ENCODE results near the gene MCEE. TPM values are rescaled to one million over a fixed set of nuclear protein-coding genes. Genes with fewer than 3 reads are reported as not detected.
A peak's percentile ranks its signal among the peaks of the same experiment; 100 is the strongest.
"Not testable (repeated sequence)": the region's sequence is repeated elsewhere in the genome, so short reads cannot be mapped to it uniquely, and the experiment has no call there.

MCEE gene
- total and polyA plus RNA-seq, 2 donors, result 18.0 to 28.9 TPM

DNA sequence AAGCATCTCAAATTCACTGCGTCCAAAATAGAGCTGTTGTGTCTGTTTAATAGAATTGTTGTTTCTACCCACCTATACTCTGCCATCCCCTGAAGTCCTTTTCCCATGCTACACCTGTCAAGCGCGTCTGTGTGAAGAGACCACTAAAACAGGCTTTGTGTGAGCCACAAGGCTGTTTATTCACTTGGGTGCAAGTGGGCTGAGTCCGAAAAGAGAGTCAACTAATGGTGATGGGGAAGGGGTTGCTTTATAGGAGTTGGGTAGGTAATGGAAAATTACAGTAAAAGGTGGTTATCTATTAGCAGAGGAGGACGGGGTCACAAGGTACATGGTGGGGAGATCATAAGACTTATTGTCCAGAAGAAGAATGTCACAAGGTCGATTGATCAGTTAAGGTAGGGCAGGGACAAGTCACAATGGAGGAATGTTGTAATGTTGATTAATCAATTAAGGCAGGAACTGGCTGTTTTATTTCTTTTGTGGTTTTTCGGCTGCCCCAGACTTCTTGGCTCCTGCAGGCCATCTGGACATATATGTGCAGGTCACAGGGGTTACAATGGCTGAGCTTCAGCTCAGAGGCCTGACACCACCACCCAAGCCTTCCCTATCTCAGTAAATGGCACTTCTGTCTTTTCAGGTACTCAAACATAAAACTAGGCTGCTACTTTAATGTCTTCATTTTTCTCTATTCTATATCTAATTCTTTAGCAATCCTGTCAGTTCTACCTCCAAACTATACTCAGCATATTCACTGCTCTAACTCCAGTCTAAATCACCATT lies 1.5 kb upstream of the MCEE start:
- not testable (repeated sequence) for H3K9me3 ChIP-seq (ENCODE audit: control insufficient read depth in 2 of 2, insufficient read depth in 1 of 2, low read length in 1 of 2); H3K27me3 ChIP-seq (ENCODE audit: control insufficient read depth in 2 of 2, insufficient read depth in 1 of 2, low read length in 1 of 2); DNase-seq (ENCODE audit: low read depth in 6 of 9, low spot score in 9 of 9); H3K27ac ChIP-seq (ENCODE audit: low read depth in 1 of 2, low read length in 1 of 2); H3K4me1 ChIP-seq (ENCODE audit: control insufficient read depth in 2 of 2, insufficient read depth in 2 of 2, low read length in 2 of 2)
- peak overlapping the region; percentile 84 to 92 for H3K4me3 ChIP-seq (ENCODE audit: low read length in 2 of 2)
- 83% methylated on average over 7 of the region's 7 CpGs for WGBS
- peaks cover 18 to 22% of the 10 kb centered on the region in 2 donors for H3K36me3 ChIP-seq (ENCODE audit: control insufficient read depth in 2 of 2, insufficient read depth in 2 of 2, low read length in 1 of 2)

GRCh38 chr2:71130905-71131244 lies 846 bp upstream of the MCEE start:
- no peaks in the 10 kb centered on the region for H3K9me3 ChIP-seq (ENCODE audit: control insufficient read depth in 2 of 2, insufficient read depth in 1 of 2, low read length in 1 of 2)
- peaks cover 13 to 15% of the 10 kb centered on the region in 2 donors for H3K36me3 ChIP-seq (ENCODE audit: control insufficient read depth in 2 of 2, insufficient read depth in 2 of 2, low read length in 1 of 2)
- peak overlapping the region; percentile 84 to 92 for H3K4me3 ChIP-seq (ENCODE audit: low read length in 2 of 2)
- no peaks in the 10 kb centered on the region for H3K27me3 ChIP-seq (ENCODE audit: control insufficient read depth in 2 of 2, insufficient read depth in 1 of 2, low read length in 1 of 2)
- no peak for DNase-seq (ENCODE audit: low read depth in 6 of 9, low spot score in 9 of 9)
- peak overlapping the region in 1 of 2 donors; percentile 87 for H3K27ac ChIP-seq (ENCODE audit: low read depth in 1 of 2, low read length in 1 of 2)
- peaks cover 6 to 8% of the 10 kb centered on the region in 2 donors for H3K4me1 ChIP-seq (ENCODE audit: control insufficient read depth in 2 of 2, insufficient read depth in 2 of 2, low read length in 2 of 2)
- WGBS, result 0% methylated on average over 4 of the region's 4 CpGs

GRCh38 chr2:71129902-71130151 lies 202 bp downstream of the MCEE start:
- H3K4me3 ChIP-seq (ENCODE audit: low read length in 2 of 2), result peak overlapping the region; percentile 84 to 92
- peaks cover 6 to 8% of the 10 kb centered on the region in 2 donors for H3K4me1 ChIP-seq (ENCODE audit: control insufficient read depth in 2 of 2, insufficient read depth in 2 of 2, low read length in 2 of 2)
- no peak for DNase-seq (ENCODE audit: low read depth in 6 of 9, low spot score in 9 of 9)
- H3K9me3 ChIP-seq (ENCODE audit: control insufficient read depth in 2 of 2, insufficient read depth in 1 of 2, low read length in 1 of 2), result no peaks in the 10 kb centered on the region
- H3K27me3 ChIP-seq (ENCODE audit: control insufficient read depth in 2 of 2, insufficient read depth in 1 of 2, low read length in 1 of 2), result no peaks in the 10 kb centered on the region
- peak overlapping the region; percentile 87 to 93 for H3K27ac ChIP-seq (ENCODE audit: low read depth in 1 of 2, low read length in 1 of 2)
- under 1% methylated on average over 17 of the region's 17 CpGs for WGBS
- peaks cover 5 to 10% of the 10 kb centered on the region in 2 donors for H3K36me3 ChIP-seq (ENCODE audit: control insufficient read depth in 2 of 2, insufficient read depth in 2 of 2, low read length in 1 of 2)

DNA sequence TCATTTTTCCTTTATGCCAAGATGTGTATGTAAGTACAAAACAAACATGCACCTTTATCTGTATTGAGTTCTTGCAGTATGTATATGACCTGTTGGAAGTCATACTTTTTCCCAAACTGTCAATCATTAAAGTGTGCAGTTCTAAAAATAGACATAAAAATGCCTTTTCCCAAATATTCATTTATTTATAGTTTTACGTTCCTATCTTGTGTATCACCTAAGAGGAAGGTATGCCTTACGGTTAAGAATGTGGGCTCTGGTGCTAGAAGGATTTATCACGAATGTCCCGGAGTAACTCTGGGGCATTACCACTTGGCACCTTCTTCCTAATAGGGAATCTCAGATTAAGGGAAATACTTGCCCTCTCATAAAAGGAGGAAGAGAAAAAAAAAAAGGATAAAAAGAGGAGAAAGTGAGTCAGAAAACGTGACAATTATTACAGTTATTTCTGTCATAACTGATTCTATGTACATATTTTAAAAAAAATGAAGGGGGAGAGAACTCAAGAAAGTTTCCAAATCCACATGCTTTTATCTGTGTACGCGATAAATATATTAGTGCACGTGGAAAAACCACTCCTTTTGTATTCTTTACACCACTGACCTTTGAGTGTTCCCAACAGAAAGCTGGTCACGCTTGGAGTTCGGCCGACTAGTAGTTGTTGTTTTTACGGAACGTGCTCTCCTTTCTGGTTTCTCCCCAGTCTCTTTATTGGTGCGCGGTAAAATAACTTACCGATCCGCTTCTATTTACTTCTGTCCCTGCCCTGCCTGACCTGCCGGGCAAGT lies 721 bp downstream of the MCEE start:
- DNase-seq (ENCODE audit: low read depth in 6 of 9, low spot score in 9 of 9), result peak in 4 of 9 donors; percentile 3 to 12 (median 6)
- H3K27ac ChIP-seq (ENCODE audit: low read depth in 1 of 2, low read length in 1 of 2), result peak overlapping the region; percentile 87 to 93
- H3K4me3 ChIP-seq (ENCODE audit: low read length in 2 of 2), result peak overlapping the region; percentile 84 to 92
- H3K4me1 ChIP-seq (ENCODE audit: control insufficient read depth in 2 of 2, insufficient read depth in 2 of 2, low read length in 2 of 2), result peaks cover 6 to 8% of the 10 kb centered on the region in 2 donors
- WGBS, result 4% methylated on average over 18 of the region's 18 CpGs
- H3K36me3 ChIP-seq (ENCODE audit: control insufficient read depth in 2 of 2, insufficient read depth in 2 of 2, low read length in 1 of 2), result peaks cover 3 to 7% of the 10 kb centered on the region in 2 donors
- H3K9me3 ChIP-seq (ENCODE audit: control insufficient read depth in 2 of 2, insufficient read depth in 1 of 2, low read length in 1 of 2), result no peaks in the 10 kb centered on the region
- no peaks in the 10 kb centered on the region for H3K27me3 ChIP-seq (ENCODE audit: control insufficient read depth in 2 of 2, insufficient read depth in 1 of 2, low read length in 1 of 2)

DNA sequence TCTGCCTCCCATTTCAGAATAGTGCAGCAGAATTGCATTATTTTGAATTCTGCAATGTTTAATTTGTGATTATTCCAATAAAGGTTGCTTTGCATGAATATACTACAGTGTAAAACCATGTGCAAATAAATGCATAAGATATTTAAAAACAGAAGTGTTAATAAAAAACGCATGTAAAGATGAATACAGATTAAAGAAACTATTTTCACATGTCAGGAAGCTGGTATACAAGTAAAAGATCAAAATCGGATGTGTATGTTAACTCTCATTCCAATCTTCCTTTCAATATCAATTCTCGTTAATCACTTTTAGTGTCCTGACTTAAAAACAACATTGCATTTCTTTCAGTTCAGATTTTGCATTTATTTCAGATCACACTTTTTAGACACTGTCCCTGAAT lies 3.1 kb downstream of the MCEE start:
- Histone ChIP-seq H3K9me3 (ENCODE audit: control insufficient read depth in 2 of 2, insufficient read depth in 1 of 2, low read length in 1 of 2) (no peaks in the 10 kb centered on the region), H3K36me3 (ENCODE audit: control insufficient read depth in 2 of 2, insufficient read depth in 2 of 2, low read length in 1 of 2) (peaks cover 6 to 7% of the 10 kb centered on the region in 2 donors)
- WGBS, result 95% methylated on average over 3 of the region's 3 CpGs

DNA sequence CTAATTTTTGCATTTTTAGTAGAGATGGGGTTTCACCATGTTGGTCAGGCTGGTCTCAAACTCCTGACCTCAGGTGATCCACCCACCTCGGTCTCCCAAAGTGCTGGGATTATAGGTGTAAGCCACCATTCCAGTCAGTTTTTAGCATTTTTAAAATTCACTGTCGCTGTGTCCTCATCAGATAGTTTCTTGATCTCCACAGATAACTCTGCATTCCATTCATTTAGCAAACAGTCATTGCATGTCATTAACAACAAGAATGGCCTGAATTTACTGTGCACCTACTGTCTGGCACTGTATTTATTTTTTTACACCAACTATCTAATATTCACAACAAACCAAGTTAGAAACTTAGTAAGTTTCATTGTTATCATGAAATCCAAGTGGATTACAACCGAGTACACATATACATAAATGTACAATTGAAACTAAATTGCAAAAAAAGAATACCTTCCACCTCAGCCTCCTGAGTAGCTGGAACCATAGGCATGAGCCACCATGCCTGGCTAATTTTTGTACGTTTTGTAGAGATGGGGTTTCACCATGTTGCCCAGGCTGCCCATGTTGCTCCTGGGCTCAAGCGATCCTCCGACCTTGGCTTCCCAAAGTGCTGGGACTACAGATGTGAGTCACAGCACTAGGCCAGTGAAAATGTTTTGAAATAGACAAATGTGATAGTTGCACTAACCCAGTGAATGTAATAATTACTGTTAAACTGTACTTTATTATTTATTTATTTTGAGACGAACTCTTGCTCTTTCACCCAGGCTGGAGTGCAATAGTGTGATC lies 4.3 kb downstream of the MCEE start:
- no peaks in the 10 kb centered on the region for H3K9me3 ChIP-seq (ENCODE audit: control insufficient read depth in 2 of 2, insufficient read depth in 1 of 2, low read length in 1 of 2)
- no peak for DNase-seq (ENCODE audit: low read depth in 6 of 9, low spot score in 9 of 9)
- H3K27me3 ChIP-seq (ENCODE audit: control insufficient read depth in 2 of 2, insufficient read depth in 1 of 2, low read length in 1 of 2), result no peaks in the 10 kb centered on the region
- peaks cover 7 to 9% of the 10 kb centered on the region in 2 donors for H3K36me3 ChIP-seq (ENCODE audit: control insufficient read depth in 2 of 2, insufficient read depth in 2 of 2, low read length in 1 of 2)
- no peak overlapping the region for H3K27ac ChIP-seq (ENCODE audit: low read depth in 1 of 2, low read length in 1 of 2)
- no peak overlapping the region for H3K4me3 ChIP-seq (ENCODE audit: low read length in 2 of 2)
- WGBS, result 98% methylated on average over 7 of the region's 7 CpGs
- peaks cover 0 to 4% of the 10 kb centered on the region in 2 donors for H3K4me1 ChIP-seq (ENCODE audit: control insufficient read depth in 2 of 2, insufficient read depth in 2 of 2, low read length in 2 of 2)

More for the DNA sequence above, 3.1 kb downstream of the MCEE start:
- Histone ChIP-seq H3K27me3 (ENCODE audit: control insufficient read depth in 2 of 2, insufficient read depth in 1 of 2, low read length in 1 of 2) (no peaks in the 10 kb centered on the region), H3K4me1 (ENCODE audit: control insufficient read depth in 2 of 2, insufficient read depth in 2 of 2, low read length in 2 of 2) (peaks cover 6 to 8% of the 10 kb centered on the region in 2 donors), H3K27ac (ENCODE audit: low read depth in 1 of 2, low read length in 1 of 2) (no peak overlapping the region), H3K4me3 (ENCODE audit: low read length in 2 of 2) (no peak overlapping the region)
- no peak for DNase-seq (ENCODE audit: low read depth in 6 of 9, low spot score in 9 of 9)

DNA sequence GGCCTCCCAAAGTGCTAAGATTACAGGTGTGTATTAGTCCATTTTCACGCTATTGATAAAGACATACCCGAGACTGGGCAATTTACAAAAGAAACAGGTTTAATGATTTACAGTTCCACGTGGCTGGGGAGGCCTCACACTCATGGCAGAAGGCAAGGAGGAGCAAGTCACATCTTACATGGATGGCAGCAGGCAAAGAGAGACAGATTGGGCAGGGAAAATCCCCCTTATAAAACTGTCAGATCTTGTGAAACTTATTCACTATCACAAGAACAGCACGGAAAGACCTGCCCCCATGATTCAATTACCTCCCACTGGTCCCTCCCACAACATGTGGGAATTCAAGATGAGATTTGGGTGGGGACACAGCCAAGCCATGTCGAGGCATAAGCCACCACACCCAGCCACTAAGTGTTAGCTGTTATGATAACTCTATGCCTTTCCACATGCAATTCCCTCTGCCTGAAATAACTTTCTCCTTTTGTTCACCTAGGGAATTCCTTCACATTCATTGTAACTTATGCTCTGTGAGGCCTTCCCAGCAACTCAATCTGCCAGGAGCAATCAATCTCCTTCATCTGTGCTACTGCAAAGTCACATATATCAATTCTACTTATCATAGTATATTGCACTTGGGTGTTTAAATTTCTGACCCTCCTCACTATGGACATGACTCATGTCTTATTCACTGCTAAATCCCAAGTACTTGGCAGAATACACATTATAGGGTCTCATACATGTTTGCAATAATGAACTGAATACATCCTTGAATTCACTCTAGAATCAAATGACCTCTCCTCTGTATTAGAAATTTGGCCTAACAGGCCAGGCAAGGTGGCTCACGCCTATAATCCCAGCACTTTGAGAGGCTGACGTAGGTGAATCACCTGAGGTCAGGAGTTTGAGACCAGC lies 7.4 kb downstream of the MCEE start:
- no peaks in the 10 kb centered on the region for H3K4me1 ChIP-seq (ENCODE audit: control insufficient read depth in 2 of 2, insufficient read depth in 2 of 2, low read length in 2 of 2)
- H3K36me3 ChIP-seq (ENCODE audit: control insufficient read depth in 2 of 2, insufficient read depth in 2 of 2, low read length in 1 of 2), result peaks cover 9 to 15% of the 10 kb centered on the region in 2 donors
- H3K27ac ChIP-seq (ENCODE audit: low read depth in 1 of 2, low read length in 1 of 2), result no peak overlapping the region
- no peak for DNase-seq (ENCODE audit: low read depth in 6 of 9, low spot score in 9 of 9)
- WGBS, result 98% methylated on average over 7 of the region's 7 CpGs
- H3K4me3 ChIP-seq (ENCODE audit: low read length in 2 of 2), result no peak overlapping the region
- H3K9me3 ChIP-seq (ENCODE audit: control insufficient read depth in 2 of 2, insufficient read depth in 1 of 2, low read length in 1 of 2), result no peaks in the 10 kb centered on the region
- no peaks in the 10 kb centered on the region for H3K27me3 ChIP-seq (ENCODE audit: control insufficient read depth in 2 of 2, insufficient read depth in 1 of 2, low read length in 1 of 2)

DNA sequence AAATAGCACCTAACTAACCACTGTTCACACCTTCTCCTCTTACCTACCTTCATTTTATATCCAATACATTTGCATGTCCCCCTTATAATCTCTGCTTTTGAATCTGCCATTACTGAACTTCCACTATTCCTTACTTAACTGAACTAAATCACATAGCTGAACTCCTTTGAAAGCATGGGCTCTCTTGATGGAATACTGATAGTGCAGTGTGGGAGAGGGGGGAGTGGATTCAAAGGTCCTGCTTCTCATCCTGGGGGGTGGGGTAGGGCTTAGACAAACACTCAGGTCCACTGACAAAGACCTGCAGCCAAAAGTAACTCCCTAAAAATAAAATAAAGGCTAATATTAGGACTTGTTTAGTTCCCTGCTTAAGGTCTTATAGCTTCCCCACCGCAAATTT lies 8.6 kb downstream of the MCEE start:
- Histone ChIP-seq H3K4me1 (ENCODE audit: control insufficient read depth in 2 of 2, insufficient read depth in 2 of 2, low read length in 2 of 2) (no peaks in the 10 kb centered on the region), H3K36me3 (ENCODE audit: control insufficient read depth in 2 of 2, insufficient read depth in 2 of 2, low read length in 1 of 2) (peaks cover 9 to 15% of the 10 kb centered on the region in 2 donors), H3K27ac (ENCODE audit: low read depth in 1 of 2, low read length in 1 of 2) (no peak overlapping the region), H3K9me3 (ENCODE audit: control insufficient read depth in 2 of 2, insufficient read depth in 1 of 2, low read length in 1 of 2) (no peaks in the 10 kb centered on the region), H3K27me3 (ENCODE audit: control insufficient read depth in 2 of 2, insufficient read depth in 1 of 2, low read length in 1 of 2) (no peaks in the 10 kb centered on the region), H3K4me3 (ENCODE audit: low read length in 2 of 2) (no peak overlapping the region)
- DNase-seq (ENCODE audit: low read depth in 6 of 9, low spot score in 9 of 9), result no peak
- 97% methylated on average over 1 of the region's 1 CpG for WGBS

Measured in thymus (tissue), 11 donors.